Skeletal muscle tissue (tissue), 4 donors: ENCODE measurements around the gene CIBAR2. TPM values are rescaled to one million over a fixed set of nuclear protein-coding genes. Genes with fewer than 3 reads are reported as not detected.

ENCODE experiments used
- H3K27ac ChIP-seq: one replicate; pipeline ENCODE4 v1.7.0; 2013; ENCODE audit warnings: mild to moderate bottlenecking, low read depth, low read length, inconsistent platforms
- H3K27me3 ChIP-seq, 3 donors: one replicate each; pipeline ENCODE4 v1.7.0; 2013; ENCODE audit warnings: low read length in 3 of 3; ENCODE audit not compliant: control insufficient read depth in 3 of 3, insufficient read depth in 3 of 3
- H3K36me3 ChIP-seq, 3 donors: one replicate each; pipeline ENCODE4 v1.7.0; 2013; ENCODE audit warnings: low read length in 3 of 3; ENCODE audit not compliant: control insufficient read depth in 3 of 3, insufficient read depth in 3 of 3
- H3K4me1 ChIP-seq, 3 donors: one replicate each; pipeline ENCODE4 v1.7.0; 2013; ENCODE audit warnings: low read length in 3 of 3, mild to moderate bottlenecking in 3 of 3; ENCODE audit not compliant: control insufficient read depth in 3 of 3, insufficient read depth in 3 of 3
- H3K4me3 ChIP-seq, 3 donors: one replicate each; pipeline ENCODE4 v1.7.0; 2013; ENCODE audit warnings: low read length in 3 of 3
- H3K9ac ChIP-seq, 3 donors: one replicate each; pipeline ENCODE4 v1.7.0; 2013; ENCODE audit warnings: low read length in 3 of 3, mild to moderate bottlenecking in 3 of 3, moderate library complexity in 2 of 3, low read depth in 1 of 3
- H3K9me3 ChIP-seq, 3 donors: one replicate each; pipeline ENCODE4 v1.7.0; 2013; ENCODE audit warnings: low read length in 3 of 3; ENCODE audit not compliant: control insufficient read depth in 3 of 3
- total RNA-seq: library from RNA; depleted of rRNA; stranded (reverse); fragments of >200 nt; gene quantifications from one replicate; pipeline ENCODE4 v1.2.3, GENCODE V29; 2014
- donor health status: Osteomylitis.

Gene CIBAR2
- total RNA-seq, 1 donor from 2014 or later: not detected

GRCh38 chr16:85105475-85105874 is 6.8 kb downstream of the CIBAR2 start:
- Histone ChIP-seq H3K36me3 (no peaks in the 10 kb centered on the region), H3K4me3 (no peak overlapping the region), H3K4me1 (peaks cover 7 to 15% (median 9%) of the 10 kb centered on the region in 3 donors), H3K9me3 (no peaks in the 10 kb centered on the region), H3K27ac (no peak overlapping the region), H3K9ac (no peak overlapping the region), H3K27me3 (peaks cover 0 to 4% (median 3%) of the 10 kb centered on the region in 3 donors)

DNA sequence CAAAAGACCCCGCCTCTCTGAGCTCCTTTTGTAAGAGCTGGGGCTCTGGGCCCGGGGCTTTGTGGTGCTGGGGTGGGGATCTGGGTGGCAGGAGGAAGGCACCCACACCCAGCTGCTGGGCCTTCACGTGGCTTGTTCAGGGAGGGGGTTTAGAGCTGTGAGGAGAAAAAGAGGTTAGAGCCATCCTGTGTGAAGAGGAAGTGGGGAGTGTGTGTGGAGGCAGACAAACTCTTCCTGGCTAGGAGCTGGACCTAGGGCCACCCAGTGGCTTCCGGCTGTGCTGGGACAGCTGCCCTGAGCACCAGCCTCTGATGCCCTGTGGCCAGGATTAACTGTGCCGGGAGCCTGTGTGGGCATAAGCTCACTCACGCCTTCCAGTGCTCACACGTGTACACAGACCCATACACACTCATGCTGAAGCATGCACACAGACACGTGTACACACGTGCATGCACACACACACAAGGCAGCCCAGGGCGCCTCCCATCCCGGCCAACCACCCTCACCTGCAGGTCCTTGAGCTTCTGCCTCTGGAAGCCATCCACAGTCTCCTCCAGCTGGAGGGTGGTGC is 7.4 kb downstream of the CIBAR2 start:
- H3K9me3 ChIP-seq: no peaks in the 10 kb centered on the region
- no peak overlapping the region for H3K27ac ChIP-seq
- H3K9ac ChIP-seq: no peak overlapping the region
- H3K36me3 ChIP-seq: no peaks in the 10 kb centered on the region
- H3K4me3 ChIP-seq: no peak overlapping the region
- H3K4me1 ChIP-seq: peaks cover 7 to 15% (median 9%) of the 10 kb centered on the region in 3 donors
- peaks cover 0 to 4% (median 3%) of the 10 kb centered on the region in 3 donors for H3K27me3 ChIP-seq

DNA sequence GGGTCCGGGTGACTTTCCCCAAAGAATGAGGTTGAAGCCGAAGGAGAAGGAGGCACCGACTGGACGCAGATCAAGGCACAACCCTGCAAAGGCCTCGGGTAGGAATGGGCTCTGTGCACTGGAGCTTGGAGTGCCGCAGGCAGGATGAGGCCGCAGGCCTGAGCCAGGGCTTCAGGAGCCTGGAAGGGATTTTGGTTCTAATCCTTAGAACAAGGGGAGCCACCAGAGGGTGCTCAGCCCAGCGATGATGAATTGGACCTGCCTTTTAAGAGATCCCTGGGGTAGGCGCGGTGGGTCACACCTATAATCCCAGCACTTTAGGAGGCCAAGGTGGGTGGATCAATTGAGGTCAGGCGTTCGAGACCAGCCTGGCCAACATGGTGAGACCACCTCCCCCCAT is 8.1 kb downstream of the CIBAR2 start:
- peaks cover 0 to 4% (median 3%) of the 10 kb centered on the region in 3 donors for H3K27me3 ChIP-seq
- no peak overlapping the region for H3K27ac ChIP-seq
- H3K4me3 ChIP-seq: no peak overlapping the region
- H3K9me3 ChIP-seq: no peaks in the 10 kb centered on the region
- H3K4me1 ChIP-seq: peaks cover 7 to 15% (median 9%) of the 10 kb centered on the region in 3 donors
- no peak overlapping the region for H3K9ac ChIP-seq
- H3K36me3 ChIP-seq: no peaks in the 10 kb centered on the region

DNA sequence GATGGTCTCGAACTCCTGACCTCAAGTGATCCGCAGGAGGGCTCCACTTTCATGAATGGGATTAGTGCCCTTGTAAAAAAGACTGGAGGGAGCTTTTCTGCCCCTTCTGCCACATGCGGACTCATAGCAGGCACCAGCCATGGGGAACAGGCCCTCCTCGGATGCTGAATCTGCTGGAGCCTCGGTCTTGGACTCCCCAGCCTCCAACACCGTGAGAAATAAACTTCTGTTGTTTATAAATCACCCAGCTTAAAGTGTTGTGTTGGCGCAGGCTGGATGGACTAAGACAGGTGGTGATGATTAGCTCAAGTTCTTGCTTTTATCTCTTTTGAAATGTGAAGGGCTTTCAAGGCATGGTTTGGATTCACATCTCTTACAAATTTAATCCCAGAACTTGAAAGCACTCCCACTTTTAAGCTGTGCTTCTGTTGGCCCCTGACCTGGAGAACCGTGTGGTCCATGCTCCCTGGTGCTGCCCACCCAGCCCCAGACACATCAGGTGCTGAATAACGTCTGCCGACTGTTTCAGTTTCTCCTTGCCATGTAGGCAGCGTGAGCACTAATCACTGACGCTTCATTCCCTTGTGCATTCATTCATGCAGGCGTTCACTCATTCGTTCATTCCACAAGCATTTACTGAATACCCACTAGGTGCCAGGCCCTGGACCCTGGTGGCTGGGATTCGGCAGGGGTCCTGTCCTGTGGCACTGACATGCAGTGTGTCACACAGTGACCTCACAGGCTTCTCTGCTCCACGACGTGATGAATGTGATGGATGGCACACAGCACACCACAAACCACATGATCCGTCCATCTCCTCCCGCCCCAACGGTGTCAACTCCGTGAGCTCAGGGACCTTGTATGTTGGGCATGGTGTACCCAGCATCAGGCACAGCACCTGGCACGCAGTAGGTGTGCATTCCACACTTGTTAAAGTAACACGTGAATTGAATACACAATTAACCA is 8.9 kb downstream of the CIBAR2 start:
- H3K4me3 ChIP-seq: no peak overlapping the region
- H3K9me3 ChIP-seq: no peaks in the 10 kb centered on the region
- peaks cover 7 to 15% (median 9%) of the 10 kb centered on the region in 3 donors for H3K4me1 ChIP-seq
- no peak overlapping the region for H3K27ac ChIP-seq
- peaks cover 0 to 4% (median 3%) of the 10 kb centered on the region in 3 donors for H3K27me3 ChIP-seq
- H3K9ac ChIP-seq: no peak overlapping the region
- H3K36me3 ChIP-seq: no peaks in the 10 kb centered on the region

- Histone ChIP-seq H3K27me3 (peaks cover 0 to 7% (median 4%) of the 10 kb centered on the region in 3 donors), H3K4me1 (peaks cover 7 to 15% (median 9%) of the 10 kb centered on the region in 3 donors), H3K27ac (no peak overlapping the region), H3K9ac (no peak overlapping the region), H3K36me3 (no peaks in the 10 kb centered on the region), H3K9me3 (no peaks in the 10 kb centered on the region), H3K4me3 (no peak overlapping the region)
Measured at GRCh38 chr16:85101956-85102630, 10.2 kb downstream of the CIBAR2 start.

DNA sequence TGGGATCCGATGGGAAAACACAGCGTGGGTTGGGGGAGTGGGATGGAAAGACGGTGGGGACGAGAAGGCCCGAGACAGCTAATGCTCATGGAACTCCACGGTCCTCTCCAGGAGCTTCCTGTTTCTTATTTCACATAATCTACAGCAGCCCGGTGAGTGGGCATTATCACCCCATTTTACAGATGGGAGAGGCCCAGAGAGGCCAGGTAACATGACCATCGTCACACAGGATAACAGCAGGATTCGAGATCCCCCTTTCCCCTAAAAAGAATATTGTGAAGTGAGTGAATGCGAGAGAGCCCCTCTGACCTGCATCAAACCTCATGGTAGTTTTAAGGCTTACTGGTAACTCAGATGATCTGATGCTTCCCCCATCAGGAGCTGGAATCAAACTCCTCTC is 12.0 kb downstream of the CIBAR2 start:
- Histone ChIP-seq H3K27ac (no peak overlapping the region), H3K4me3 (no peak overlapping the region), H3K9me3 (no peaks in the 10 kb centered on the region), H3K36me3 (no peaks in the 10 kb centered on the region), H3K27me3 (peaks cover 0 to 12% (median 12%) of the 10 kb centered on the region in 3 donors), H3K4me1 (peaks cover 6 to 11% (median 6%) of the 10 kb centered on the region in 3 donors), H3K9ac (no peak overlapping the region)

- no peaks in the 10 kb centered on the region for H3K36me3 ChIP-seq
- no peaks in the 10 kb centered on the region for H3K4me1 ChIP-seq
- no peak overlapping the region for H3K27ac ChIP-seq
- H3K9ac ChIP-seq: no peak overlapping the region
- H3K9me3 ChIP-seq: no peaks in the 10 kb centered on the region
- no peak overlapping the region for H3K4me3 ChIP-seq
- peaks cover 3 to 24% (median 24%) of the 10 kb centered on the region in 3 donors for H3K27me3 ChIP-seq
Measured at GRCh38 chr16:85098565-85098964, 13.7 kb downstream of the CIBAR2 start.

DNA sequence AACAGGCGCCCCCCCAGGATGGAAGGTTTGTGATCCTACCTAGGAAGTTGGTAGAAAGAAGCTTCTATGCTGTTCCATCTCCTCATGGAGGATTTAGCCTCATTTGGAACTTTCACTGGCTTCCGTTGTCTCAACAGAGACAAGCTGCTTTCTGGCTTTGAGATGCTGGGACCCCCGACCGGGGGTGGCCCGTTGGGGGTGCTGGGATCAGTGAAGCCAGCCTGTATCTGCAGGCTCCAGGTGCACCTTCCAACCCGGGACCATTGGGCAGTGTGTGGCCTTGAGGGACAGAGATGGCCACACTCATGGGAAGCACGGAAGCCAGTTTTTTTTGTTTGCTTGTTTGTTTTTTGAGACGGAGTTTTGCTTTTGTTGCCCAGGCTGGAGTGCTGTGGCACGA is 15.4 kb downstream of the CIBAR2 start:
- Histone ChIP-seq H3K27ac (no peak overlapping the region), H3K36me3 (no peaks in the 10 kb centered on the region), H3K9ac (no peak overlapping the region), H3K4me3 (no peak overlapping the region), H3K9me3 (no peaks in the 10 kb centered on the region), H3K4me1 (no peaks in the 10 kb centered on the region), H3K27me3 (peaks cover 5 to 28% (median 27%) of the 10 kb centered on the region in 3 donors)

DNA sequence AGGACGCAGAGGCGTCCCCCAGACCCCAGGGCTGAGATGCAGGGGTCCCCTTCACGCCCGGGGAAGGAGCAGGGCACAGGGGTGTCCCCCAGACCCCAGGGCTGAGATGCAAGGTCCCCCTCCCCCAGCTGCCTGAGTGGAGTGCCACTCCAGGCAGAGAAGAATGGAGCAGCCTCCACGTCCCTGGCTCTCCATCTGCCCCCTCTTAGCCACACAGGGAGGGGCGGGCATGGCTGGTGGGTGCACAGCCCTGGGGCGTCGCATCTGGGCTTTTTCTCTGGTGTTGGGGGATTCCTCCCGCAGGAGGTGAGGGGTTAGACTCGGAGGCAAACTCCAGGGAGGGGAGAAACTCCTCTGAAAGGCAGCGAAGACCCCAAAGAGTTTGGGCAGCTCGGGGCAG is 17.5 kb downstream of the CIBAR2 start:
- Histone ChIP-seq H3K9ac (no peak overlapping the region), H3K9me3 (no peaks in the 10 kb centered on the region), H3K4me3 (no peak overlapping the region), H3K4me1 (peaks cover 0 to 11% (median 4%) of the 10 kb centered on the region in 3 donors), H3K27me3 (peaks cover 5 to 28% (median 27%) of the 10 kb centered on the region in 3 donors), H3K36me3 (no peaks in the 10 kb centered on the region), H3K27ac (no peak overlapping the region)
